HG02759 (cell line): Measurements from ENCODE around the gene HYOU1.
A peak's percentile ranks its signal among the peaks of the same experiment; 100 is the strongest.
"Not testable (repeated sequence)": the region's sequence is repeated elsewhere in the genome, so short reads cannot be mapped to it uniquely, and the experiment has no call there.

Experiments
- ATAC-seq: cut with Tn5 transposase; IDR thresholded peaks from one replicate; pipeline ENCODE4 v1.9.1; 2021; ENCODE audit warnings: mild to moderate bottlenecking, moderate library complexity; ENCODE audit not compliant: unreplicated experiment

The HYOU1 gene

GRCh38 chr11:119024430-119025098 is 32.4 kb downstream of the HYOU1 start:
- no peak for ATAC-seq

- ATAC-seq = no peak
These were observed 33.3 kb downstream of the HYOU1 start for GRCh38 chr11:119023741-119024140.

- no peak for ATAC-seq
These were observed 35.4 kb downstream of the HYOU1 start for GRCh38 chr11:119021631-119022030.

DNA sequence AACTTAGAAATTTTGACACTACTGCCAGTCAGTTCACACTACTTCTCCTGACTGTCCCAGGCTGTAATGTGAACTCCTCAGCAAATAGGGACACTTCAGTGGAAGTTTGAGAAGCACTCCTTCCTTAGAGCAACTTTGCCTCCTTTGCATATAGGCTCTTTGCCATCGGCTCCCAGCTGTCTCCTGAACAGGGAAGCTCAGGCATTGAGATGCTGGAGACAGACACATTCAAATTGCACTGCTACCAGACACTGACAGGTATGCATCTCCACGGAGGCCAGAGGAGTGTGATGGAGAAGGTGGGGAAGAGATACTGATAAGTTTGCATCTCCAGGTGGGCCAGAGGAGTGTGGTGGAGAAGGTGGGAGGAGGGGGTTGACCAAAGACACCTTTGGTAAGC is 37.0 kb downstream of the HYOU1 start:
- no peak for ATAC-seq

DNA sequence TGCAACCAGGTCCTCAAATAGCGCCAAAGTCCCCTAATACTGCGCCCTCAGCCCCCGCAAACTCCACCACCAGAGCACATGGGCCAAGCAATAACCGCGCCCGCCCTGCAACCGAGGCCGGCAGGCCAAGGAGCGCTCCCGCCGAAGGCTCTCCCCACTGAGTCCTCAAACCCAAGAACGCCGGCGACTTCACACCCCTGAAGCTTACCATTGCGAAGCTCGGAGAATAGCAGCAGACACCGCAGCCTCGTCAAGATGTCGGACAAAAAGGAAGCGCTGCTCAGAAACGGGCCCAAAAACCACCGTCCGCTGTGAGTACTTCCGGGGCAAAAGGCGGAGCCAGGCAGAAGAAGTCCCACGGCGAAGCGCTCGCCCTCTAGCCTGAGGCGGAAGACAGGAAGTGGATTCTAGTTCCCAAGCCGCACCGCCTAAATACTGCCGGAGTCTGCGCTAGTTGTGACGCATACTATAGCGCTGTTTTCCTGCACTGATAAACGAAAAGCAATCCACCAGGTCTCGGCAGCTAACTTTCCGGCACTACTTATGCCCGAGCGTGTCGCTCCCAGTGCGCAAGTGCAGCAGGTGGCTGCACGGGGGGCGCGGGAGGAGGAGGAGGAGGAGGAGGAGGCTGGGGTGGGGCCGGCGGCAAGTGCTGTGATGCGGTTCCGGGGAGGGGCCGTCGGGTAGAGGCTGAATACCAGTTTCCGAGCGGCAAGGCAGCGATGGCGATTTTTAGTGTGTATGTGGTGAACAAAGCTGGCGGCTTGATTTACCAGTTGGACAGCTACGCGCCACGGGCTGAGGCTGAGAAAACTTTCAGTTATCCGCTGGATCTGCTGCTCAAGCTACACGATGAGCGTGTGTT is 38.7 kb downstream of the HYOU1 start, which contains the start of the genes RPS25 and TRAPPC4:
RPS25 (minus strand) TSS at position 270 of the 865 bp plus-strand sequence; CDS start at position 211, 59 bp downstream.
TRAPPC4 (plus strand) TSS at position 693 of the 865 bp plus-strand sequence; CDS start at position 723, 30 bp downstream.
- peak; percentile 90 for ATAC-seq

GRCh38 chr11:119017377-119017776 is 39.6 kb downstream of the HYOU1 start:
- not testable (repeated sequence) for ATAC-seq

DNA sequence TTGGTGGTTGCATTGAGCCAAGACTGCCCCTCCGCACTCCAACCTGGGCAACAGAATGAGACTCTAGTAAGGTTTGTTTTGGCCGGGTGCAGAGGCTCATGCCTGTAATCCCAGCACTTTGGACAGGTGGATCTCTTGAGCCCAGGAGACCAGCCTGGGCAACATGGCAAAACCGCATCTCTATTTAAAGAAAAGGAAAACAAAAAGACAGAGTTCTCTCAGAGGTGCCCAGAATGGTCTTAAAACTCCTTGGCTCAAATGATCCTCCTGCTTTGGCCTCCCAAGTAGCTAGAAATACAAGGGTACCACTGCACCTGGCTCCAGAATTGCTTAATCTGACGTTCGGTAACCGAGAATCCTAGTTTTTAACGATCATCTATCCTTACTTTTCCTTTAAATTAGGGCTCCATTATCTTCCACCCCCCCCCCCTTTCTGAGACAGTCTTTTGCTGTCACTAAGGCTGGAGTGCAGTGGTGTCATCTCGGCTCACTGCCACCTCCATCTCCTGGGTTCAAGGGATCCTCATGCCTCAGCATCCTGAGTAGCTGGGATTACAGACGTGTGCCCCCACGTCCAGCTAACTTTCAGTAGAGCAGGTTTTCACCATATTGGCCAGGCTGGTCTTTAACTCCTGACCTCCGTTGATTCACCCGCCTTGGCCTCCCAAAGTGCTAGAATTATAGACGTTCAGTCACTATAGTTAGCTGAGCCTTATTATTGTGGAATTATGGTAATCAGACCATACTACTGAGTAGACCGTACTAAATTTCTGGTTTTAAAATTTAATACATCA is 40.6 kb downstream of the HYOU1 start:
- no peak for ATAC-seq

GRCh38 chr11:119015054-119015611 is 41.9 kb downstream of the HYOU1 start:
- no peak for ATAC-seq

DNA sequence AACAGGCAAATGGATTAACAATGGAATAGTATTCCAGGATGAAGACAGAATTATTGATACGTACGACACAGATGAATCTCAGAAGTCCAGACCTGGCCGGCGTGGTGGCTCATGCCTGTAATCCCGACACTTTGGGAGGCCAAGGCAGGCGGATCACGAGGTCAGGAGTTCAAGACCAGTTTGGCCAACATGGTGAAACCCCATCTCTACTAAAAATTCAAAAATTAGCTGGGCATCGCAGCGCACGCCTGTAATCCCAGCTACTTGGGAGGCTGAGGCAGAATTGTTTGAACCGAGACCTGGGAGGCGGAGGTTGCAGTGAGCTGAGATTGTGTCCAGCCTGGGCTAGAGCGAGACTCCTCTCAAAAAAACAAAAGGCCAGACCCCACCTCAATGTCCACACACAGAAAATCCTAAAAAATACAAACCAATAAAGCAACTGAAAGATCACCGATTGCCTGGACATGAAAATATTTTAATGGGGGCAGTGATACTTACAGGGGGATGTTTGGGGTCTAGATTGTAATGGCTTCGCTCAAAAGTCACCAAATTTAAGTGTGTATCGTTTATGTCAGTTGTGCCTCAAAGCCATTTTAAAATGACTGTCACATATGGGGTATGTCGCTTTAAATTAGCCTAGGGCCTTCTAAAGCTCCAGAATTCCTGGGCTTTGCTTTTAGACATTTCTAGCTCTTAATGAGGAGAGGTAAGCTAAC is 42.6 kb downstream of the HYOU1 start:
- no peak for ATAC-seq

GRCh38 chr11:119012629-119013170 is 44.3 kb downstream of the HYOU1 start:
- ATAC-seq = no peak

DNA sequence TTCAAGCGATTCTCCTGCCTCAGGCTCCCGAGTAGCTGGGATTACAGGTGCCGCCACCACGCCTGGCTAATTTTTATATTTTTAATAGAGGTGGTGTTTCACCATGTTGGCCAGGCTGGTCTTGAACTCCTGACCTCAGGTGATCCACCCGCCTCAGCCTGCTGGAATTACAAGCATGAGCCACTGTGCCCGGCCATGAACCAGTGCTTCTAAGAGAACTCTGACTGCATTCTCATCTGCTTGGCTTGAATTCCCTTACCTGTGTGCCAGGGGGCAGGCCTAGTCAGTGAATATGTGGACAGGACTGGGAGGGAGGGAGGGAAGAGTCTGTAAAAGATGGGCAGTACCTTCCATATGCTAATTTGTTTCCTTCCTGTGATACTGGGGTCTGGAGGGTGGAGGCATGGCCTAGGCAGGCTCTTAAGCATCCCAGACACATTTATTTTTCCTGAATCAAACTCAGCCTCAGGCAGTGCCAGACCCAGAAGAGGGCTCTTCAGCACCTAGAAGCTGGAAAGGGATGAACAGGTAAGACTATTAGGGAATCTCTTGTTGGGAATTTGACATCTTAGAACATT is 45.4 kb downstream of the HYOU1 start:
- no peak for ATAC-seq

DNA sequence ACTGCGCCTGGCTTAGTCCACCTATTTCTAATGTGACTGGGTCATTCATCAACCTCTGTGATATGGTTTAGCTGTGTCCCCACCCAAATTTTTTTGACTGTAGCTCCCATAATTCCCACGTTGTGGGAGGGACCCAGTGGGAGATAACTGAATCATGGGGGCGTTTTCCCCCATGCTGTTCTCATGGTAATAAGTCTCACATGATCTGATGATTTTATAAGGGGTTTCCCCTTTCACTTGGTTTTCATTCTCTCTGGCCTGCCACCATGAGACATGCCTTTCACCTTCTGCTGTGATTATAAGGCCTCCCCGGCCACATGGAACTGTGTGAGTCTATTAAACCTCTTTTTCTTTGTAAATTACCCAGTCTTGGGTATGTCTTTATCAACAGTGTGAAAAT is 50.3 kb downstream of the HYOU1 start:
- no peak for ATAC-seq

DNA sequence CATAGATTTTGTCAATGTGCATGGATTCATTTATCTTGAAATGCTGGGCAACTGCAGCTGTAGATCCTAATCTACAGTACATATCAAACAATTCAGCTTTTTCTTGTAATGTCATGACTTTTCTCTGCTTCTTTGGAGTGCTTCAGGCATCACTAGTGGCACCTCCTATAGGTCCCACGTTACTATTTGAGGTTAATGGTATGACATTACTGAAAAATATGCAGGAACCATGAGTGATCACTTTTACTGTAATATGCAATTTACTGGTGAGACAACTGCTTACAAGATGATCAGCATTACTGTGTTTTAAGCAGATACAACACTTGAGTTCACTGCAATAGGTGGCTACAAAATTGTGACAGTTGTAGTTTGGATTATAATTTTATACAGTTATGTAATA is 56.1 kb downstream of the HYOU1 start:
- ATAC-seq = no peak

GRCh38 chr11:118998822-118999221 is 58.2 kb downstream of the HYOU1 start:
- ATAC-seq = no peak

DNA sequence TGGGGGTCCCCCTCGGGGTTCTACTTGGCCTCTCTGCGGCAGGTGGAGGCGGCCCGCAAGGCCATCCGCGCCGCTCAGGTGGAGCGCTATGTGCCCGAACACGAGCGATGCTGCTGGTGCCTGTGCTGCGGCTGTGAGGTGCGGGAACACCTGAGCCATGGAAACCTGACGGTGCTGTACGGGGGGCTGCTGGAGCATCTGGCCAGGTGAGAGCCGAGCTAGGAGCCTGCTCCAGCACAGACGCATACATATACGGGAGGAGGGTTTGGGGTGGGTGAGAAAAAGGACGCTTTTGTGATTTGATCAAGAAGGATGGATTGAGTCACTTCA is 58.7 kb downstream of the HYOU1 start:
- ATAC-seq = peak; percentile 15

DNA sequence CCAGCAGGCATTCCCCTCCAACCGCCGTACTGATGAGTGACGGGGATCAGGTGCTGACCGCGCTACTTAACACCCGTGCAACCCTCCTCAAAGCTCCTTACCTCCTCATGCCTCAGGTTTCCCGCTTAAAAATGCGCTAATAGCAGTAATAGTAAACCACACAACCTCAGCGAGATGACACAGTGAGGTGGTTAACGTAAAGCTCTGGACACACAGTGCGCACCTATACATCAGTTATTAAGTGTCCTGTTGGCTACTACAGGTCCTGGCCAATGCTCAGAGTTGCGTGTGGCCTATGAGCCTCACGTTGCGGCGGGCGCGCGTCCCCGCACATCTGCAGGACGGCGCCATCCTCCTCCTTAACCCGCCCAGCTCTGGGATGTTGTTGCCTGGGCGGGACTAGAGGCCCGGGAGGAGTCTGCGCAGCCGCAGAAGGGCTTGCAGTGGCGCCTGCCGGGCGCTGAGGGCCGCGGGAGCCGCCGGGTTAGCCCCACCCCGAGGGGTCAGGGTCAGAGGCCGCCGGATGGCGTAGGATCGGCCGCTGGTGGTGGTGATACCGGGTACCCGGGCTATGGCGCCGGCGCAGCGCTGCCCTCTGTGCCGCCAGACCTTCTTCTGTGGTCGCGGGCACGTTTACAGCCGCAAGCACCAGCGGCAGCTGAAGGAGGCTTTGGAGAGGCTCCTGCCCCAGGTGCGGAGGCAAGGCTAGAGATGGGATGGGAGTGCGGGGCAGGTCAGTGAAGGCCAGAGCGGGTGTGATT is 59.2 kb downstream of the HYOU1 start, which contains the start of gene CENATAC:
CENATAC (plus strand) TSS at position 512 of the 761 bp plus-strand sequence; CDS start at position 572, 60 bp downstream.
- ATAC-seq = peak; percentile 94

DNA sequence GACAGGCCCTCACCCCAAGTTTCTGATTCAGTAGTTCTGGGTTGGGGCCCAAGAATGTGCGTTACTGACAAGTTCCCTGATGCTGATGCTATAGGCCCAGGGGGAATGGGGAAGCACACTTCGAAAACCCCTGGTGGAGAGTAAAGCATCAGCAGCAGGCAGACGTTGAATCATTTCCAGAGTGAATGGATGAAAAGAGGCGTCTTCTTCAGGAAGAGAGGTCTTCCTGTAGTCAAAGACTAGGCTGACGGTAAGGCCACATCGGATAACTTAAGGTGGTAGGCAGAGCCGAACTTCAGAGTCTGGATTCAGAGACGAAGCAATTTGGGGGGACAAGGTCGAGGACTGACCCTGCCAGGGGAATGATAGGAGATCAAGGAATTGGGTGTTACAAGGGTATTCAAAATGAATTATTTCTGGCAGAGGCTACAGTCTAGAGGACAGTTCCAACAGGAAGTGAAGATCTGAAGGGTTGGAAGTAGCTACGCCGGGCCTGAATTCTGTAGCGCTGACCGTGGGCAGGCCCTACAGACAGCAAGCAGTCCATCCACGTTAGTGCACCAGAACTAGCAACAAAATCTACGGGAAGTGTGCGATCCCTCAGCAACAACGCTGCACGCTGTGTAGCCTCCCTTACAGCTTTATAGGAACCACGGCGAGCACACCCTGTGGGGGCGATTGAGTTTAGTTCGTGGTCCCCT is 59.9 kb downstream of the HYOU1 start:
- peak; percentile 14 for ATAC-seq
